ENCODE data around the gene TRAF5. TPM values are rescaled to one million over a fixed set of nuclear protein-coding genes. Genes with fewer than 3 reads are reported as not detected.
A peak's percentile ranks its signal among the peaks of the same experiment; 100 is the strongest.

Gene TRAF5
- total RNA-seq, 2 experiments from 2014 or later, result 40.6 to 42.5 TPM

GRCh38 chr1:211352465-211352864 lies 25.8 kb downstream of the TRAF5 start:
- Mint-ChIP-seq H3K4me1 (ENCODE audit: low read depth) (peaks cover 83% of the 10 kb centered on the region), H3K9me3 (peaks cover 11% of the 10 kb centered on the region), H3K4me3 (no peak overlapping the region), H3K27me3 (no peaks in the 10 kb centered on the region), H3K27ac (no peak overlapping the region), H3K36me3 (ENCODE audit: low read depth) (peaks cover 60% of the 10 kb centered on the region)
- ATAC-seq, result no peak
- CTCF ChIA-PET, result interaction anchor here (3.8 kb wide), 1 partner anchor 29 kb away, joined by 14 read pairs; no protein-coding TSS in a partner anchor
- DNase-seq, result no peak
- TF ChIP-seq, protein P1, sequence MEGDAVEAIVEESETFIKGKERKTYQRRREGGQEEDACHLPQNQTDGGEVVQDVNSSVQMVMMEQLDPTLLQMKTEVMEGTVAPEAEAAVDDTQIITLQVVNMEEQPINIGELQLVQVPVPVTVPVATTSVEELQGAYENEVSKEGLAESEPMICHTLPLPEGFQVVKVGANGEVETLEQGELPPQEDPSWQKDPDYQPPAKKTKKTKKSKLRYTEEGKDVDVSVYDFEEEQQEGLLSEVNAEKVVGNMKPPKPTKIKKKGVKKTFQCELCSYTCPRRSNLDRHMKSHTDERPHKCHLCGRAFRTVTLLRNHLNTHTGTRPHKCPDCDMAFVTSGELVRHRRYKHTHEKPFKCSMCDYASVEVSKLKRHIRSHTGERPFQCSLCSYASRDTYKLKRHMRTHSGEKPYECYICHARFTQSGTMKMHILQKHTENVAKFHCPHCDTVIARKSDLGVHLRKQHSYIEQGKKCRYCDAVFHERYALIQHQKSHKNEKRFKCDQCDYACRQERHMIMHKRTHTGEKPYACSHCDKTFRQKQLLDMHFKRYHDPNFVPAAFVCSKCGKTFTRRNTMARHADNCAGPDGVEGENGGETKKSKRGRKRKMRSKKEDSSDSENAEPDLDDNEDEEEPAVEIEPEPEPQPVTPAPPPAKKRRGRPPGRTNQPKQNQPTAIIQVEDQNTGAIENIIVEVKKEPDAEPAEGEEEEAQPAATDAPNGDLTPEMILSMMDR (IDR thresholded peaks at IDR 0.05), result no peak
- POLR2A ChIA-PET, result no interaction called here
- intact Hi-C loops (cut with micrococcal nuclease), result no loop called here

GRCh38 chr1:211352985-211353515 lies 26.4 kb downstream of the TRAF5 start:
- TF ChIP-seq, protein P1 (IDR thresholded peaks at IDR 0.05), result peak; percentile 71

DNA sequence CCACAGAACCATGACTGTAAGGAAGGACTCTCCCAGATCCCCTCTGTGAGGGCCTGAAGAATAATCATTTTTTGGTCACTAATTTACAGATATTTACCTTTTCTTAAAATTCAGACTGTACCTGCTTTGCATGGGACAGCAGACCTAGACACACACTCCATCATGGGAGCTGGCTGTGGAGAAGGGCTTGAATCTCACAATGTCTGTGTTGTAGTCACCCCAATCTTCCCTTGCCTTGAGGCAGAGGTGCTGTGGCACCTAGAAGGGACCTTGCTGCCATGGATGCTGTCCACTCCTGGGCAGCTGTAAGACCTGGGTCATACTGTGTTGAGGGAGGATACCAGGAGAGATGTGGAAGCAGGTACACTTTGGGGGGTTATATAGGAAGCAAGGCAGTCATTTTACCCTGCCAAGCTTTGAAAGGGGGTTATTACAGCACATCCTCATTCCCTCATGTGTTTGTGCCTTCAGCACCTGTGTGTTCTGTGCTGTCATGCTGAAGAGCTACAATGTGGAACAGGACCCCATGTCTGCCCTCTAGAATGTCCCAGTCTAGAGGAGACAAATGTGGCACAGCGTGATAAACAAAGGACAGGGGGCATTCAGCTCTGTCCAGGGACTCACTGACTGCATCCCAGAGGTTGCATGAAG lies 27.1 kb downstream of the TRAF5 start:
- H3K27me3 Mint-ChIP-seq, result no peaks in the 10 kb centered on the region
- H3K4me3 Mint-ChIP-seq, result no peak overlapping the region
- POLR2A ChIA-PET, result interaction anchor here (0.6 to 0.8 kb wide), 2 partner anchors 10 to 103 kb away, joined by 3 read pairs; no protein-coding TSS in a partner anchor
- CTCF ChIA-PET, result interaction anchor here (1.1 to 3.6 kb wide), 3 partner anchors 18 to 161 kb away, joined by 3 to 23 read pairs (median 3); no protein-coding TSS in a partner anchor
- H3K27ac Mint-ChIP-seq, result peak overlapping the region; percentile 58
- H3K9me3 Mint-ChIP-seq, result peaks cover 11% of the 10 kb centered on the region
- intact Hi-C loops (cut with micrococcal nuclease), result no loop called here
- DNase-seq (no peak), ATAC-seq (no peak)
- TF ChIP-seq, protein P1 (IDR thresholded peaks at IDR 0.05), result no peak
- peaks cover 60% of the 10 kb centered on the region for H3K36me3 Mint-ChIP-seq (ENCODE audit: low read depth)
- H3K4me1 Mint-ChIP-seq (ENCODE audit: low read depth), result peaks cover 75% of the 10 kb centered on the region

More at GRCh38 chr1:211352985-211353515, 26.4 kb downstream of the TRAF5 start:
- intact Hi-C loops (cut with micrococcal nuclease), result no loop called here
- H3K4me1 Mint-ChIP-seq (ENCODE audit: low read depth), result peaks cover 79% of the 10 kb centered on the region
- peak; percentile 74 for DNase-seq
- ChIA-PET POLR2A (no interaction called here), CTCF (interaction anchor here (1.1 to 3.6 kb wide), 3 partner anchors 18 to 162 kb away, joined by 3 to 23 read pairs (median 3); no protein-coding TSS in a partner anchor)
- H3K9me3 Mint-ChIP-seq, result peaks cover 11% of the 10 kb centered on the region
- no peaks in the 10 kb centered on the region for H3K27me3 Mint-ChIP-seq
- ATAC-seq, result peak; percentile 69
- peak overlapping the region; percentile 9 for H3K4me3 Mint-ChIP-seq
- H3K27ac Mint-ChIP-seq, result peak overlapping the region; percentile 58
- H3K36me3 Mint-ChIP-seq (ENCODE audit: low read depth), result peaks cover 60% of the 10 kb centered on the region

DNA sequence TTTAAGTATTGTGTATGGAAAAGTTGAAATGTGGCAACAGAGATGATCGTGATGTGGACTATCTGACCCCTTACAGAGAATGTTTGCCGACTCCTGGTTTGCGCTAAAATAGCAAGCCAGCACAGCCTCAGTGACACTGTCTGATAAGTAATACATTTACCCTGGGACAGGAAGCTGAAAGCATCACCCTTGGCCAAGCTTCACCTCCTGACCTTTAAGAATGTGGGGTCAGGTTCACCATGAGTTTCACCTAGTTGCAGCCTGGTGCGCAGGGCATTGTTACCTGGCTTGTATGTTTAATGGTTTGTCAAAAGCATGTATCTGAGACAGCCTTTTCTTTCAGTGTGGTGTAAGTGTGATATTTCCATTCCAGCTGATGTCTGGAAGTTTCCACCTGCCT lies 29.2 kb downstream of the TRAF5 start:
- TF ChIP-seq, protein P1 (IDR thresholded peaks at IDR 0.05), result no peak
- intact Hi-C loops (cut with micrococcal nuclease), result no loop called here
- peaks cover 58% of the 10 kb centered on the region for H3K36me3 Mint-ChIP-seq (ENCODE audit: low read depth)
- ATAC-seq, result peak; percentile 62
- H3K9me3 Mint-ChIP-seq, result peaks cover 11% of the 10 kb centered on the region
- CTCF ChIA-PET, result interaction anchor here (0.9 to 3.6 kb wide), 4 partner anchors 33 to 121 kb away, joined by 3 to 23 read pairs (median 3); no protein-coding TSS in a partner anchor
- POLR2A ChIA-PET, result interaction anchor here (0.9 to 1.8 kb wide), 3 partner anchors 19 to 29 kb away, joined by 3 to 7 read pairs (median 3); partner anchors contain the start of gene TRAF5
- H3K27ac Mint-ChIP-seq, result peak overlapping the region; percentile 44
- no peak overlapping the region for H3K4me3 Mint-ChIP-seq
- peaks cover 65% of the 10 kb centered on the region for H3K4me1 Mint-ChIP-seq (ENCODE audit: low read depth)
- H3K27me3 Mint-ChIP-seq, result no peaks in the 10 kb centered on the region
- peak; percentile 54 for DNase-seq
